Vagina (tissue), 2 donors: ENCODE data around the gene UNK.
A peak's percentile ranks its signal among the peaks of the same experiment; 100 is the strongest.
"Not testable (repeated sequence)": the region's sequence is repeated elsewhere in the genome, so short reads cannot be mapped to it uniquely, and the experiment has no call there.

Experiments
- POLR2AphosphoS5 ChIP-seq, 2 donors: sonication (generic); formaldehyde crosslinking; IDR thresholded peaks; one replicate each; pipeline ENCODE4 v1.9.0; 2017; ENCODE audit warnings: antibody characterized with exemption in 2 of 2, mild to moderate bottlenecking in 2 of 2, low read depth in 1 of 2; ENCODE audit not compliant: insufficient read depth in 1 of 2
- TF ChIP-seq, protein P1 (sequence below), 3 experiments: fragments of 450-650 bp in 2 of 3; fragments of 200-600 bp in 1 of 3; sonication (generic) in 1 of 3; IDR thresholded peaks; one replicate each; pipeline ENCODE4 v1.5.1; 2017 to 2019; ENCODE audit warnings: antibody characterized with exemption in 3 of 3, mild to moderate bottlenecking in 2 of 3, moderate library complexity in 2 of 3

DNA sequence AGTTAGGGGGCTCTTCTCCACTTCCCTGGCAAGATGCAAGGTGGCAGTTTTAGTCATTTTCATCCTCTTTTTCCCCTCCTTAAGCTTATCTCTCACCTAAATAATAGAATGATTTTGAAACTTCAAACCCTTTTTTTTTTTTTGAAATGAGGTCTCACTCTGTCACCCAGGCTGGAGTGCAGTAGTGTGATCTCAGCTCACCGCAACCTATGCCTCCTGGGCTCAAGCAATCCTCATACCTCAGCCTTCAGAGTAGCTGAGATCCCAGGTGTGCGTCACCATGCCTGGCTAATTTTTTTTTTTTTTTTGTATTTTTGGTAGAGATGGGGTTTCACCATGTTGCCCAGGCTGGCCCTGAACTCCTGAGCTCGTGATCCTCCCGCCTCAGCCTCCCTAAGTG, 80.3 kb downstream of the UNK start:
- TF ChIP-seq, protein P1, sequence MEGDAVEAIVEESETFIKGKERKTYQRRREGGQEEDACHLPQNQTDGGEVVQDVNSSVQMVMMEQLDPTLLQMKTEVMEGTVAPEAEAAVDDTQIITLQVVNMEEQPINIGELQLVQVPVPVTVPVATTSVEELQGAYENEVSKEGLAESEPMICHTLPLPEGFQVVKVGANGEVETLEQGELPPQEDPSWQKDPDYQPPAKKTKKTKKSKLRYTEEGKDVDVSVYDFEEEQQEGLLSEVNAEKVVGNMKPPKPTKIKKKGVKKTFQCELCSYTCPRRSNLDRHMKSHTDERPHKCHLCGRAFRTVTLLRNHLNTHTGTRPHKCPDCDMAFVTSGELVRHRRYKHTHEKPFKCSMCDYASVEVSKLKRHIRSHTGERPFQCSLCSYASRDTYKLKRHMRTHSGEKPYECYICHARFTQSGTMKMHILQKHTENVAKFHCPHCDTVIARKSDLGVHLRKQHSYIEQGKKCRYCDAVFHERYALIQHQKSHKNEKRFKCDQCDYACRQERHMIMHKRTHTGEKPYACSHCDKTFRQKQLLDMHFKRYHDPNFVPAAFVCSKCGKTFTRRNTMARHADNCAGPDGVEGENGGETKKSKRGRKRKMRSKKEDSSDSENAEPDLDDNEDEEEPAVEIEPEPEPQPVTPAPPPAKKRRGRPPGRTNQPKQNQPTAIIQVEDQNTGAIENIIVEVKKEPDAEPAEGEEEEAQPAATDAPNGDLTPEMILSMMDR (IDR thresholded peaks at IDR 0.05), result not testable (repeated sequence)
- peak in 1 of 2 donors; percentile 1 for TF ChIP-seq POLR2AphosphoS5 (IDR thresholded peaks at IDR 0.05; ENCODE audit: insufficient read depth in 1 of 2, low read depth in 1 of 2)
